ENCODE data around the gene CCDC61.

- TF ChIP-seq POLR2A (IDR thresholded peaks at IDR 0.05): no peak
- TF ChIP-seq, protein P1, sequence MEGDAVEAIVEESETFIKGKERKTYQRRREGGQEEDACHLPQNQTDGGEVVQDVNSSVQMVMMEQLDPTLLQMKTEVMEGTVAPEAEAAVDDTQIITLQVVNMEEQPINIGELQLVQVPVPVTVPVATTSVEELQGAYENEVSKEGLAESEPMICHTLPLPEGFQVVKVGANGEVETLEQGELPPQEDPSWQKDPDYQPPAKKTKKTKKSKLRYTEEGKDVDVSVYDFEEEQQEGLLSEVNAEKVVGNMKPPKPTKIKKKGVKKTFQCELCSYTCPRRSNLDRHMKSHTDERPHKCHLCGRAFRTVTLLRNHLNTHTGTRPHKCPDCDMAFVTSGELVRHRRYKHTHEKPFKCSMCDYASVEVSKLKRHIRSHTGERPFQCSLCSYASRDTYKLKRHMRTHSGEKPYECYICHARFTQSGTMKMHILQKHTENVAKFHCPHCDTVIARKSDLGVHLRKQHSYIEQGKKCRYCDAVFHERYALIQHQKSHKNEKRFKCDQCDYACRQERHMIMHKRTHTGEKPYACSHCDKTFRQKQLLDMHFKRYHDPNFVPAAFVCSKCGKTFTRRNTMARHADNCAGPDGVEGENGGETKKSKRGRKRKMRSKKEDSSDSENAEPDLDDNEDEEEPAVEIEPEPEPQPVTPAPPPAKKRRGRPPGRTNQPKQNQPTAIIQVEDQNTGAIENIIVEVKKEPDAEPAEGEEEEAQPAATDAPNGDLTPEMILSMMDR (IDR thresholded peaks at IDR 0.05): peak; percentile 27 to 87 (median 58)
These were observed 21.3 kb downstream of the CCDC61 start for GRCh38 chr19:46016426-46017094.
